GM19099 (cell line): ENCODE data around the gene MPP7.

ENCODE experiments used
- POLR2A ChIP-seq: IDR thresholded peaks from 3 replicates; pipeline ENCODE4 v1.6.1; 2011; ENCODE audit warnings: low read depth; ENCODE audit not compliant: insufficient read length; ENCODE audit errors: extremely low read depth

MPP7 gene

GRCh38 chr10:28291881-28292297, 11.0 kb downstream of the MPP7 start:
- TF ChIP-seq POLR2A: no peak

GRCh38 chr10:28285816-28286215, 17.0 kb downstream of the MPP7 start:
- no peak for TF ChIP-seq POLR2A

GRCh38 chr10:28284126-28284525, 18.7 kb downstream of the MPP7 start:
- TF ChIP-seq POLR2A: no peak

GRCh38 chr10:28283251-28283650, 19.6 kb downstream of the MPP7 start:
- TF ChIP-seq POLR2A: no peak

GRCh38 chr10:28282336-28282735, 20.5 kb downstream of the MPP7 start:
- no peak for TF ChIP-seq POLR2A

GRCh38 chr10:28281726-28282315, 21.0 kb downstream of the MPP7 start:
- no peak for TF ChIP-seq POLR2A

GRCh38 chr10:28280652-28281051, 22.2 kb downstream of the MPP7 start:
- TF ChIP-seq POLR2A: no peak

- TF ChIP-seq POLR2A: no peak
Measured at GRCh38 chr10:28279878-28280277, 23.0 kb downstream of the MPP7 start.

- TF ChIP-seq POLR2A: no peak
Measured at GRCh38 chr10:28278842-28279241, 24.0 kb downstream of the MPP7 start.

- no peak for TF ChIP-seq POLR2A
Measured at GRCh38 chr10:28276384-28276783, 26.5 kb downstream of the MPP7 start.

- no peak for TF ChIP-seq POLR2A
Measured at GRCh38 chr10:28274475-28274874, 28.4 kb downstream of the MPP7 start.

GRCh38 chr10:28273343-28273742, 29.5 kb downstream of the MPP7 start:
- no peak for TF ChIP-seq POLR2A

GRCh38 chr10:28269842-28270456, 32.9 kb downstream of the MPP7 start:
- TF ChIP-seq POLR2A: no peak

- TF ChIP-seq POLR2A: no peak
Measured at GRCh38 chr10:28266449-28267224, 36.2 kb downstream of the MPP7 start.

GRCh38 chr10:28263136-28263857, 39.6 kb downstream of the MPP7 start:
- no peak for TF ChIP-seq POLR2A

- no peak for TF ChIP-seq POLR2A
Measured at GRCh38 chr10:28256776-28257175, 46.1 kb downstream of the MPP7 start.

GRCh38 chr10:28254290-28254985, 48.4 kb downstream of the MPP7 start:
- no peak for TF ChIP-seq POLR2A
